ENCODE data around the gene GPATCH8. TPM values are rescaled to one million over a fixed set of nuclear protein-coding genes. Genes with fewer than 3 reads are reported as not detected.

GPATCH8 gene
- total RNA-seq, 1 experiment from 2014 or later: 51.5 TPM

DNA sequence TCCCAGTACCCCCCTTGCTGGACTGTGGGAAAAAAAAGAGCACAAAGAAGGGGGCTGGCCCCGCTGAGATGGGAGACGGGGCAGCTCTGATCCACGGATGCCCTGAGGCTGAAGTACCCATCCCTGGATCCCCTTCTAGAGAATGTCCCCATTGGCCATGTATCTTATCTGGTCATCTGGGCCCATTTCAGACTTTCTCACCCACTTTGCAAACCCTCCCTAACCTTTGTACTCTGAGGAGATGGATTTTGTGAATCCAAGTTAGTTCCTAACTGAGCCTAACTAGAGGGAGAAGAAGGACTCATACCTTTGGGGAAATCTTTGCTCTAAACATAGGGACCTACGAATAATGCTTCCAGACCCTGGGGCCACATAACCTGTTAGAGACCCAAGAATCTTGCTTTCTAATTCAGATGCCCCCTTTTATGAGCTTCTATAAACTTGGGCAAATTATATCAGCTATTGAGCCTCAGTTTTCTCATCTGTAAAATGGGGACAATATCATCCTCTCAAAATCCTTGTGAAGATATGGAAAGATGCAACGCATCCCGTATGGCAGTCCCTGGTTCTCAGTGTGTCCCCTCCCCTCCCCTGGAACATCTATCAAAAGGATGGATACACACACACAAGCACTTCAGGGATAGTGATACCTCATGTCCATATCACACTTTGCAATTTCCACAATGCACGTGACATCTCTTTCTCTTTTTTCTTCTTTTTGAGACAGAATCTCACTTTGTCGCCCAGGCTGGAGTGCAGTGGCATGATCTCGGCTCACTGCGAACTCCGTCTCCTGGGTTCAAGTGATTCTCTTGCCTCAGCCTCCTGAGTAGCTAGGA lies 37.3 kb upstream of the GPATCH8 start:
- peaks cover 2 to 9% (median 2%) of the 10 kb centered on the region in 3 experiments; a peak in 5 of 7 replicates for H3K36me3 Mint-ChIP-seq (ENCODE audit: insufficient read depth in 1 of 3, low read depth in 3 of 3)
- H3K4me3 Mint-ChIP-seq: peak overlapping the region; percentile 30 to 77; a peak in 3 of 5 replicates
- H3K27ac ChIP-seq (ENCODE audit: insufficient read length, low read depth, low read length): no peak overlapping the region
- no peak overlapping the region for H2AK5ac ChIP-seq (ENCODE audit: insufficient read length, low read length)
- H3K79me1 ChIP-seq (ENCODE audit: insufficient read depth, low read depth, low read length, poor library complexity, severe bottlenecking): no peaks in the 10 kb centered on the region
- no peak overlapping the region for H2BK12ac ChIP-seq (ENCODE audit: insufficient read length, low read depth, low read length)
- no peak overlapping the region for H3T11ph ChIP-seq (ENCODE audit: low read length)
- no peak overlapping the region for H2BK120ac ChIP-seq (ENCODE audit: low read depth, low read length, poor library complexity, severe bottlenecking)
- H3K4me1 Mint-ChIP-seq: peaks cover 74 to 83% of the 10 kb centered on the region in 2 experiments
- H2BK5ac ChIP-seq (ENCODE audit: insufficient read length, low read length): no peak overlapping the region
- peak overlapping the region in 2 of 3 experiments; percentile 36 to 90; a peak in 2 of 7 replicates for H3K27ac Mint-ChIP-seq
- H3K27me3 Mint-ChIP-seq (ENCODE audit: low read depth): peaks cover 96% of the 10 kb centered on the region
- no peak overlapping the region for H3K9ac ChIP-seq (ENCODE audit: extremely low read depth, insufficient read length, low read length)
- no peak overlapping the region for H4K91ac ChIP-seq (ENCODE audit: insufficient read length, low read depth, low read length)
- H4K8ac ChIP-seq (replicated peaks; ENCODE audit: insufficient read length, low read depth, low read length): no peak overlapping the region
- TF ChIP-seq, protein P1, sequence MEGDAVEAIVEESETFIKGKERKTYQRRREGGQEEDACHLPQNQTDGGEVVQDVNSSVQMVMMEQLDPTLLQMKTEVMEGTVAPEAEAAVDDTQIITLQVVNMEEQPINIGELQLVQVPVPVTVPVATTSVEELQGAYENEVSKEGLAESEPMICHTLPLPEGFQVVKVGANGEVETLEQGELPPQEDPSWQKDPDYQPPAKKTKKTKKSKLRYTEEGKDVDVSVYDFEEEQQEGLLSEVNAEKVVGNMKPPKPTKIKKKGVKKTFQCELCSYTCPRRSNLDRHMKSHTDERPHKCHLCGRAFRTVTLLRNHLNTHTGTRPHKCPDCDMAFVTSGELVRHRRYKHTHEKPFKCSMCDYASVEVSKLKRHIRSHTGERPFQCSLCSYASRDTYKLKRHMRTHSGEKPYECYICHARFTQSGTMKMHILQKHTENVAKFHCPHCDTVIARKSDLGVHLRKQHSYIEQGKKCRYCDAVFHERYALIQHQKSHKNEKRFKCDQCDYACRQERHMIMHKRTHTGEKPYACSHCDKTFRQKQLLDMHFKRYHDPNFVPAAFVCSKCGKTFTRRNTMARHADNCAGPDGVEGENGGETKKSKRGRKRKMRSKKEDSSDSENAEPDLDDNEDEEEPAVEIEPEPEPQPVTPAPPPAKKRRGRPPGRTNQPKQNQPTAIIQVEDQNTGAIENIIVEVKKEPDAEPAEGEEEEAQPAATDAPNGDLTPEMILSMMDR (conservative IDR thresholded peaks at IDR 0.05): no peak
- peaks cover 12% of the 10 kb centered on the region for H3K23me2 ChIP-seq (ENCODE audit: insufficient read length, low read depth, low read length, poor library complexity, severe bottlenecking)
- H3K4me2 ChIP-seq (ENCODE audit: insufficient read depth, insufficient read length, low read length): peak overlapping the region; percentile 20
- H3K56ac ChIP-seq (ENCODE audit: insufficient read length, low read depth, low read length): no peak overlapping the region
- H3K18ac ChIP-seq (ENCODE audit: insufficient read length, low read depth, low read length): no peak overlapping the region
- H3K4ac ChIP-seq (ENCODE audit: low read depth, low read length): no peak overlapping the region
- no peaks in the 10 kb centered on the region for H4K20me1 ChIP-seq (ENCODE audit: control insufficient read depth, insufficient read depth, insufficient read length)
- H2AFZ ChIP-seq (ENCODE audit: low read length): no peak overlapping the region
- peaks cover 2 to 12% of the 10 kb centered on the region in 2 experiments for H3K9me3 Mint-ChIP-seq
- peaks cover 17% of the 10 kb centered on the region for H3K4me1 ChIP-seq (ENCODE audit: insufficient read depth, low read length)
- H3K23ac ChIP-seq (ENCODE audit: insufficient read length, low read depth, low read length): no peak overlapping the region
- H3K9me3 ChIP-seq (ENCODE audit: control insufficient read depth, low read depth, low read length): no peaks in the 10 kb centered on the region
- H3K27me3 ChIP-seq (ENCODE audit: insufficient read depth, low read length): peaks cover 51% of the 10 kb centered on the region
- H4K5ac ChIP-seq (ENCODE audit: insufficient read length, low read depth, low read length): no peak overlapping the region
- H3K14ac ChIP-seq (ENCODE audit: insufficient read depth, low read length): no peak overlapping the region
- WGBS (ENCODE audit: extremely low coverage, insufficient read length, low lambda C conversion rate): no CpG with 5 or more reads among the region's 11 CpGs
- no peak for DNase-seq
- H2BK20ac ChIP-seq (ENCODE audit: low read depth, low read length, poor library complexity, severe bottlenecking): no peak overlapping the region
- H3K79me2 ChIP-seq (ENCODE audit: insufficient read depth, low read length): no peaks in the 10 kb centered on the region
- H2BK15ac ChIP-seq (ENCODE audit: low read depth, low read length): no peak overlapping the region
